HG03575 (cell line): ENCODE measurements around the gene THBS4.
"Not testable (repeated sequence)": the region's sequence is repeated elsewhere in the genome, so short reads cannot be mapped to it uniquely, and the experiment has no call there.

Source experiments
- ATAC-seq: cut with Tn5 transposase; IDR thresholded peaks from one replicate; pipeline ENCODE4 v1.9.1; 2021; ENCODE audit not compliant: unreplicated experiment, insufficient number of reproducible peaks, low FRiP score; ENCODE audit errors: extremely low read depth

Gene THBS4

DNA sequence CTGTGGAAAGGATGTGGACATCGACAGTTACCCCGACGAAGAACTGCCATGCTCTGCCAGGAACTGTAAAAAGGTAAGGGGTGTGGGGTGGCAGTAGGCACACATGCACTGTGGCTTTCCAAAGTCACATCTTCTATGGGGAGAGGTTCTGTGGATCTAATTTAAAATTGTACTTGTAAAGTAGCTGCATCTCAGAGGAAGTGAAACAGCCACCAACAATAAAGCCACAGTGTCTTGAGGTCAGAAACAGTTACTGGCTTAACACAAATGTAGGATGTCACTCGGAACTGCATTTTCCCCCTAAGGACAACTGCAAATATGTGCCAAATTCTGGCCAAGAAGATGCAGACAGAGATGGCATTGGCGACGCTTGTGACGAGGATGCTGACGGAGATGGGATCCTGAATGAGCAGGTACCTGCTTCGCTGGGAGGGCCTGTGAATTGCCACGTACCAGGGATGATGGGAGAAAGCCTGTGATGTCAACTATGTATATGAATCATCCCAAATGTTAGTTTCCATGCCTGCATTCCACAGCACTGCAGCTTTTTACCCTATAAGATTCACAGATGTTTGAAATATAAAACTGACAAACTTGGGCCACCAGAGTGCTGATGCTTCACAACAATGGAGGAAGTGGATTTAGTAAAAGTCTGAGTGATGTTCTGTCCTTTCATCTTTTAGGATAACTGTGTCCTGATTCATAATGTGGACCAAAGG lies 35.3 kb downstream of the THBS4 start:
- no peak for ATAC-seq

DNA sequence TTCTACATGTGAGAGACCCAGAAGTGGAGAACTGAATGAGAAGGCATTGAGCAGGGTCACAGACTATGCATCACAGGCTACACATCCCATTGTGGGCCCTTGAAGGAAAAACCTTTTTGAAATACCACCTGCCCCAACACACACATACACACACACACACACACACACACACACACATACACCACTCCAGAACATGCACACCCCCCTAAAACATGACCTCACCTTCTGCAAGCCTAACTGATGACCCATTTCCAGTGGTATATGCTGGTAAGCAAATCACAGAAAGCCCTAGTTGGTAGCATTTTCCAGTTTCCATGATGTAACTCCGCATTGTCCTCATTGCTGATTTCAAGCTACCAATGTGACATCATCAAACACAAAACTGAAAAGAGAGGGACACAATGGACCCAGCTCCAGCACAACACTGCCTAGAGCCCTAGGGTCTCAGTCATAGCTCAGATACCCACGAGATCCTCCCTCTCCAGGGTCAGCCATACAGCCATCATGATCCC lies 36.4 kb downstream of the THBS4 start:
- no peak for ATAC-seq

DNA sequence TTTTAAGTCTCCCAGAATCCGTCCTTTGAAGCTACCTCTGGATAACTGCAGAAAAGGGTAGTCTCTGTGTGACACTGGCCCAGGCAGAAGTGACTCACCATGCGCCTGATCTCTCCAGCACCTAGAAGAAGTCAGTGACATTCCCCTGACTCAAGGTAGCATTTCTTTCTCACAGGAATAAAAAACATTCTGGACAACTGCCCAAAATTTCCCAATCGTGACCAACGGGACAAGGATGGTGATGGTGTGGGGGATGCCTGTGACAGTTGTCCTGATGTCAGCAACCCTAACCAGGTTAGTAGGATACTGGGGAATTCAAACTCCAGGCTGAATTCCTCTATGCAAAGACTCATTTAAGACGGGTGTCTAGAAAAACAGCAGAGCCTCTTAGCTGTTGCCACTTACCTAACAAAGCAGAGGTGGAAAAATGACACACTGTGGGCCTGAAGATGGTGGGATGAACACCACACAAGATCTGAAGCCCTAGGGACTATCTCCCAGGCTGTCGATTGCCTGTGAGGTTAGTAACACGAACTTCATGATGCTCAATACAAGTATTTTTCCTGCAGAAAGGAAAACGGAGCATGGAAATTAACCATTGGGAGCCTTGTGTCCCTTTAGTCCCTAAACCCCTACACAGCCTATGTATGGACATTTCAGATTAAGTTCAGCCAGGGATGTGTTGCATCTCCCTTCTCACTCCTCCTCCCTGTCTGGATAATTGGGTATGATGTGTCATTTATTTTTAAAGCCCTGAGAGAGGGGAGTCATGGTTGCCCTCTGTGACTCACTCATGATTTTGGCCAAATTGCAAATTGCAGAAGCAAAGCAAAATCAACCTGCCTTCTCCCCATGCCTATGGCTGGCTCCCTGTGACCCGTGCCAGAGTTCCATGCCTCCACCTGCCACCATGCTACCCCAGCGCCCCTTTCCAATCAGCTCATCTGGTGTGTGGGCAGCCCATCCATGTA lies 37.2 kb downstream of the THBS4 start:
- no peak for ATAC-seq

DNA sequence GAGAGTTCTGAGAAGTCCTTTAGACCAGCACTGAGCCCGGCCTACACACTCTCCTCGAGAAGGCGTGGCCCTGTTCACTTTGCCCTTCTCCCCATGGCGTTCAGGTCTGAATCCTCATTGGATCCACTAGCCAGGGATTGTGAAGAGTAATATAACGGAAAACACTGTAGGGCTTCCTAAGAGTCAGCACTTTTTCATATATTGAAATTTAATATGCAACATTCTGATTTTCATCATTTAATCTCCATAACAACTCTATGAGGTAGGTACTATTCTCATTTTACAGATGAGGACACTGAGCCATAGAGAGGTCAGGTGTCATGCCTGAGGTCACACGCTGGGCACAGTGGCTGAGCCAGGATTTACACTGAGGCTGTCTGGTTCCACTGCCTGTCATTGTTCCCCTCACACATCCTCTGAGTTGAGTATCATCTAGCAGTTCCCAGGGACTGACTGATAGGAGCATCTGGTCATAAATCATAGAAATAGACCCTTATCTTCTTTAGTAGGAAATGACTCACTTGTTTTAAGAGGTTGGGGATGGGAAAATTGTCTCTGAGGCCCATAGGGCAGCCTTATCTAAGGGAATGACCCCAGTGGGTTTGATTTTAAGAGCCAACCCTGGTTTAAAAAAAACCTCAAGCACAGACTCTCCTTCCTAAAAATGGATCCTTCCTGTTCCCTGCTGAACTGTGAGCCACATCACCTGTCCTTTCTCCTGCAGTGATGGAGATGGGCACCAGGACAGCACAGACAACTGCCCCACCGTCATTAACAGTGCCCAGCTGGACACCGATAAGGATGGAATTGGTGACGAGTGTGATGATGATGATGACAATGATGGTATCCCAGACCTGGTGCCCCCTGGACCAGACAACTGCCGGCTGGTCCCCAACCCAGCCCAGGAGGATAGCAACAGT lies 41.2 kb downstream of the THBS4 start:
- no peak for ATAC-seq

DNA sequence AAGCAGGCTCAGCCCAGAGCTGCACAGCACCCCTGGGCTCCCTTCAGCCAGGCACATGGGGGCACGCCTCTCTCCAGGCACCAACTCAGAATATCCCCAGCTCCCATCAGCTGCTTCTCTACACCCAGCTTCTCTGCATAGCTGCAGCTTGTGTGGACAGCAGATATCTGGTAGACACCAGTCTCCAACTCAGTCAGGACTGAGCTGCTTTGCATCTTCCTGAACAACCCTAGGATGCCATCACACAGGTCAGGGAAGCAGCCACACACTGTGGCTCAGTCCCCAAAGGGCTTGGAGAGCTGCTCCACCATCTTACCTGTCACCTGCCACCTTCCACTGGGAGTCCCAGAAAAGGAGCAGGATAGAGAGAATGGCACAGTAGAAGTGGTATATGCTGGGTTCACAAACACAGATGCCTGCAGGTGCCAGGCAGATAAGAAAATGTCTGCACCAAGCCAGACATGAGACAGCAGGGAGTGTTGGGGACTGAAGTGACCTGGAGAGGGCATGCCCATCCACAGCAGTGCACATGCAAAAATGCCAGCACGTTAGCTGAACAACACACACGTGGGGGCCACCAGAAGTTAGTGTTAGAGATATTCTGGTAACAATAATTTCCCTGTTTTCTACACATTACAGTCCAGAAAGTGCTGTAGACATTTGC lies 42.0 kb downstream of the THBS4 start:
- no peak for ATAC-seq

DNA sequence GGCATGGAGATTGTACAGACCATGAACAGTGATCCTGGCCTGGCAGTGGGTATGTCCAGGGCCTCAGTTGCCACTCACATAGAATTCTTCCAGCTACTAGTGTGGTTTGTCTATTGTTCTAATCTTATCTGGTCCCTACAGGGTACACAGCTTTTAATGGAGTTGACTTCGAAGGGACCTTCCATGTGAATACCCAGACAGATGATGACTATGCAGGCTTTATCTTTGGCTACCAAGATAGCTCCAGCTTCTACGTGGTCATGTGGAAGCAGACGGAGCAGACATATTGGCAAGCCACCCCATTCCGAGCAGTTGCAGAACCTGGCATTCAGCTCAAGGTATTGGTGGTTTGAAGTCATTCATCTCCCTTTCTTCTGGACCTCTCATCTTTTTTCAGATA lies 43.8 kb downstream of the THBS4 start:
- ATAC-seq: no peak

DNA sequence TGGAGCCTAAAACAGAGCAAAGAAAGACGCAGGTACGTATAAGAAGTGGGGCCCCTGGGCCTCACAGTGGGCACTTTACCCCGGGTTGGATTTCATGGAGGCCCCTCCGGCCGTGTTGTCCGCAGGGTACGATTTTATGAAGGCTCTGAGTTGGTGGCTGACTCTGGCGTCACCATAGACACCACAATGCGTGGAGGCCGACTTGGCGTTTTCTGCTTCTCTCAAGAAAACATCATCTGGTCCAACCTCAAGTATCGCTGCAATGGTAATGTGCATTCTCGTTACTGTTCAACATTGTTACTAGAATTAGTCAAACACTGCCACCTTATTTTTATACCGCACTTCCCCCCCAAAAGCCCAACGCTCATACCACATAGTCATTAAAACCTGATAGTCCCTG lies 47.1 kb downstream of the THBS4 start:
- no peak for ATAC-seq

DNA sequence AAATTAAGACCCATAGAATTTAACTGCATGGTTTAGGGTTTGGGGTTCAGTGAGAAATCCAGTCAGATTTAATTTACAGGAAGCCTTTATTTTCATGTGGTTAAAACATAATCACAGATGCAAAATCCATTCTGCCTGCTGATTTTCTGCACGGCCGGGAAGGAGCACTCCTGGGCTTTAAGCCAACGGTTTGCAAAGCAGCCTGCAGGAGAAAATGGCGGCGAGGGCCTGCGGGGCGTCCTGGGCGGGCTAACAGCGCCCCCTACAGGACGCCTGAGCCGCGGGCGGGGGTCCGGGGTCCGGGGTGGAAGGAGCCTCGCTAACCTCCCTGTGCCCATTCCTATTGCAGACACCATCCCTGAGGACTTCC lies 47.6 kb downstream of the THBS4 start:
- ATAC-seq: no peak

DNA sequence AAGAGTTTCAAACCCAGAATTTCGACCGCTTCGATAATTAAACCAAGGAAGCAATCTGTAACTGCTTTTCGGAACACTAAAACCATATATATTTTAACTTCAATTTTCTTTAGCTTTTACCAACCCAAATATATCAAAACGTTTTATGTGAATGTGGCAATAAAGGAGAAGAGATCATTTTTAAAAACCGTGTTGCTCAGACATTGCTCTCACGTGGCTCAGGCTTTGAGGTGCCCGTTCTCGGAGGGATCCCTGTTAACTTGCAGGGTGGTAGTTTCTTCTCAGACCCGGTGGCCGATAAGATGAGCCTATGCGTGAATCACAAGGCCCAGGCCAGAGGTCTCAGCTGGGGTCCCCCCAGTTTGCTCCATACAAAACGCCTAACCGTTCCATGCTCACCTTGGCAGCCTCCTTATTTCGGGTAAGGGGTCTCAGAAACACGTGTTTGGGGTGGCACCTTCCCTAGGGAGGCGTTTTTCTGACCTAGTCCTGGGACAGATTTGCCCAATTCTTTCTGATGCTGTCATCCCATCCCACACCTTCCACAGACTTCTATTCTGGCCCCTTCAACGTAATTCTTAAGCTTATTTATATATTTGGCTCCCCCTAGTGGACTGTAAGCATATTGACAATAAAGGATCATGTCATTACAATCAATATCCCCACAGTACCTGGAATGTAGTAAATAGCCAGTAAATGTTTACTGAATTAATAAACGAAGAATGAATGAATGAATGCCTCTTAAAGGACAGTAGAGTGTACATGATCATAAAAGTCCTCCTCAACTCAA lies 48.1 kb downstream of the THBS4 start:
- no peak for ATAC-seq

DNA sequence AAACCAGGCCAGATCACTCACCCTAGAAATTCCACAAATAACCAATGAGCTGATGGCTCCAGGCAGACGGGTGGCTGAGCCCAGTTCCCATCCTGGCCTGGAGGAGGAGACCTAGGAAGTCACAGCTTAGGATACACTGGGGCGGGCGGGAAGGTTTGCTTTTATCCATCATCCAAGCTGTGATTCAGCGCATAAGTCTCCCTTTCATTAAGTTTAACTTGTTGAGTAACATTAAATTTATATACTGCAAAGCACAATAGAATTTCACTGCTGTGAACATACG lies 55.7 kb downstream of the THBS4 start:
- ATAC-seq: no peak

DNA sequence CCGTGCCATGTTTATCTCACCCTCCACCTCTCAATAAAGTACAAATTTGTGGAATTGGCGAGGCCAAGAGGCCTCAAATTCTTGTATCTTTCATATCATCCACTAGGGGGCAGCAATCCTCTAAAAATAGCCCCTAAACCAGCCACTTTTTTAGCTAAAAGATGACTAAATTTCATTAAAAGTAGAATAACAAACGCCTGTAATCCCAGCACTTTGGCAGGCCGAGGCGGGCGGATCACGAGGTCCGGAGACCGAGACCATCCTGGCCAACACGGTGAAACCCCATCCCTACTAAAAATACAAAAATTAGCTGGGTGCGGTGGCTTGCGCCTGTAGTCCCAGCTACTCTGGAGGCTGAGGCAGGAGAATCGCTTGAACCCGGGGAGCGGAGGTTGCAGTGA lies 56.6 kb downstream of the THBS4 start:
- not testable (repeated sequence) for ATAC-seq

DNA sequence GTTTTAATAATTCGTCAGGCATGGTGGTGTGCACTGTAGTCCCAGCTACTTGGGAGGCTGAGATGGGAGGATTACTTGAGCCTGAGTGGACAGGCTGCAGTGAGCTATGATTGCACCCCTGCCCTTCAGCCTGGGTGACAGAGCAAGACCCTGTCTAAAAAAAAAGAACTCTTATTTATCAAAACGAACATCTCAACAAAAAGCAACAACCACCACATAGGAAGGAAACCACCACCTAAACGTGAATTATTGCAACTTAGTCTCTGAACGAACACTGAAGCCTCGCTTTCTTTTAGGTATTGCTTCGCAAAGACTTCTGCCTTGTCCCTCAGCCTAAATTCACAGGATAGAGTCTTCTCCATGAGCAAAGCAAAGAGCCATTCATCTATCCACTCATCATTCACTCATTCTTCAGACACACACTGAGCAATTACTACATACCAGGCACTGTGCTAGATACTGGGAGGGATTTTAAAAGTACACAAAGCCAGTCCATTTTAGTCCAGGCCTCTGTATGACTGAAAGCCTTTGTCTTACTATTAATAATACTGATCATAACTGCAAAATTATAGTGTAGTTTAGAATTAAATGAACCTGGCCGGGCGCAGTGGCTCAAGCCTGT lies 57.4 kb downstream of the THBS4 start:
- ATAC-seq: no peak

DNA sequence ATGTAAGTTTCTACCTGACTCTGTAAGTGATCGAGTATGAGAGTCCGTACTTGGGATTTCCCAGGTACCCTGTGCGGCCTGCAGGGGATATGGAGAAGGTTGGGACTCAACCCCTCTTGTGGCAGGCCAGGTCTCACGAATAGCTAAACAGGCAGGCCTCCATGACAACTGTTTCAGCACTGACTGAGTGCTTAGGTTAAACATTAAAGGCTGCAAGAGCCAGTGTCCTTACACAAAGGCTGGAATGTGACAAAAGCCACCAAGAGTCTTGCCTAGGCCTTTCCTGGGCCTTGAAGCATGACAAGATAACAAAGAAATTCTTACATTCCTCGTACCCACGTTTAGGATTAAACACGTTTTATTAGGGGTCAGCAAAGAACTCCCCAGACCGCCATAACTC lies 58.6 kb downstream of the THBS4 start:
- no peak for ATAC-seq

DNA sequence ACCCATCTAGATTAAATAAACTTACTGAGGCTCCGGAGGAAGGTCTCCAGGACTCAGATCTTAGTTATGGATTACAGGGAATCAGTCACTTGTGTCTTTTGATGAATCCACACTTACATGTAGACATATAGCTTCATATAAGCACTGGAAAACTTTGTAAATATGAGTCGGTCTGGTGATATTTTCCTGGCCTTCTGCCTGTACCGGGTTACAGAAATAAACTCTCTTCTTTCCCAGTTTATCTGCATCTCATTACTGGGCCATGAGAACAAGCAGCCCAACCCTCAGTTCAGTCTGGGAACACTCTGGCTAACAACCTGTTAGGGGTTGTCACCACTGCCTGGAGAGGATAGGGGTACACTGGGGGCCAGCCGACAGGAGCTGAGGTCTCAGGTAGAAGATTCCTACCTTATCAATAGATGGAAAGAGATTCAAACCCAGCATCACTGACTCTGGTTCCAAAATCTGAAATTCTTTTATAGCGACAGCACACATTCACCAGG lies 59.1 kb downstream of the THBS4 start:
- ATAC-seq: no peak

DNA sequence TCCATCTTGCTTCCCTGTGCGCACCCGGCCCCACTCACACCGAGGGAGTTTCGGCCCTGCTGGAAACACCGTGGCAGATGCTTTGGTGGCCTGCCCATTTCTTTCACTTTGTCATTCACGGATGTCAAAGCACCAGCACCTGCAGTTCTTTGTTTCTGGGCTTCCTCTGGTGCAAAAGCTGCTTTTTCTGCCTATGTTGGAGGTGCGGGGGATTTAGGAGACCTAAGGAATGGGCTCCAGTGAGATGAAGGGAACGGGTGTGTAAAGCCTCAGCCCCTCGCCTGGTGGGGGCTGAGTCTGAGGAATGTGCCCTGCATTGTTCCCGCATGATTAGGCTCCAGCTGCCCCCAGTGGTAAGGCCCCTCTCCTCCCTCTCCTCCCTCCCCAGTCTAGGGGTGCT lies 62.3 kb downstream of the THBS4 start:
- no peak for ATAC-seq

DNA sequence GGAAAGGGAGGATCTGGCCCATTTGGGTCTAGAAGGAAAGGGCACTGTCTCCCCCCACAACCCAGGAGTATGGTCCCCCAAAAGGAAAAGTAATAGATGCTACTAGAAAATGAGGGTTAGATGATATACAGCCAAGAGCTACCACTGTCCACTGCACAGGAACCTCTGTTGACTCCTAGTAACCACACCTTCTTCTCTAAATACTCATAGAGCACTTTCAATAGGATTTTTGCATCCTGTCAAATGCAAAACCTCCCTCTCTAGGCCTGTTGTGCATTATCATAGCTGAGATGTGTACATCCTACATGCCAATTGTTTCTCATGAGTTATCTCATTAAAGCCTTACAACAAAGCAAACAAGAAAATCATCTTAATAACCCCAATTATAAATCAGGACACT lies 66.8 kb downstream of the THBS4 start:
- no peak for ATAC-seq

DNA sequence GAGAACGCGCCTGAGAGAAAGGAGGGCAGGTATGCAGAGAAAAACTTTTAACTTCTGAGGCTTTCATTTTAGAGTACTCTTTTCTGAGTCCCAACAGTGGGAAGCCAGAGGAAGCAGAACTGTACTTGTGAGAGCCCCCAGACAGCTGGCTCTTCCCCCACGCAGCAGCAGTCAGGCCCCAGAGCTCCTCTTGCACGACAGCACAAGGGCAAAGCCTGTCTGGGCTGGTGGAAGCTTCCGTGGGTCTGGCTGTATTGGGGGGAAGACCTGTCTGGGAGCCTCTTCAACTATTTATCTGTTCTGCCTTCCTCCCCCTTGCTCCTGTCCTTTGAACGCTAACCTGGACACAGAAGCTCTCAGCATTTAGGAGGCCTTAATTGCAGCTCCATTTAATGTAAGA lies 68.2 kb downstream of the THBS4 start:
- no peak for ATAC-seq
